Measurements from ENCODE around the gene MCF2L2. TPM values are rescaled to one million over a fixed set of nuclear protein-coding genes. Genes with fewer than 3 reads are reported as not detected.

Gene MCF2L2
- total and polyA plus RNA-seq, 2 experiments from 2014 or later, result 4.4 to 12.9 TPM

DNA sequence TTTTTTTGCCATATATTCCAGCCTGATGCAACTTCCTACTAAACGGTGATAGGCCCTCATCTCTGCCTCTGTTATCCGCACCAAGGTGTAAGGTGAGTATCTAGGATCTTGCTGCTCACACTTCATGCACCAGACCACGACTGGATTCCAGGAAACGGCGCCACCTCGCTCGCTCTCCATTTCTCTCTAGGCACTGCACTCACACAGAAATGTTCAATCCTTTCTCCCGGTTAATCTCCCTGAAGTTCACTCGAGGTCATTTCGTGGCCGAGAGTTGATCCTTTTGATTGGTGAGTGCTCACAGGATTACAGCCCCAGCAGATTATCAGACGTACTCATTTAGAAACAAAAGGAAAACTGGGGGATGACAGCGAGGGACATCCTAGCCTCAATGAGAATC is 28.1 kb downstream of the MCF2L2 start:
- Histone ChIP-seq H3K36me3 (no peaks in the 10 kb centered on the region), H3K9me3 (ENCODE audit: low read depth) (no peaks in the 10 kb centered on the region), H3K27ac (peak overlapping the region; percentile 28), H3K27me3 (no peaks in the 10 kb centered on the region), H3K4me1 (ENCODE audit: low read depth) (no peaks in the 10 kb centered on the region), H3K4me3 (no peak overlapping the region)
- TF ChIP-seq, protein P1, sequence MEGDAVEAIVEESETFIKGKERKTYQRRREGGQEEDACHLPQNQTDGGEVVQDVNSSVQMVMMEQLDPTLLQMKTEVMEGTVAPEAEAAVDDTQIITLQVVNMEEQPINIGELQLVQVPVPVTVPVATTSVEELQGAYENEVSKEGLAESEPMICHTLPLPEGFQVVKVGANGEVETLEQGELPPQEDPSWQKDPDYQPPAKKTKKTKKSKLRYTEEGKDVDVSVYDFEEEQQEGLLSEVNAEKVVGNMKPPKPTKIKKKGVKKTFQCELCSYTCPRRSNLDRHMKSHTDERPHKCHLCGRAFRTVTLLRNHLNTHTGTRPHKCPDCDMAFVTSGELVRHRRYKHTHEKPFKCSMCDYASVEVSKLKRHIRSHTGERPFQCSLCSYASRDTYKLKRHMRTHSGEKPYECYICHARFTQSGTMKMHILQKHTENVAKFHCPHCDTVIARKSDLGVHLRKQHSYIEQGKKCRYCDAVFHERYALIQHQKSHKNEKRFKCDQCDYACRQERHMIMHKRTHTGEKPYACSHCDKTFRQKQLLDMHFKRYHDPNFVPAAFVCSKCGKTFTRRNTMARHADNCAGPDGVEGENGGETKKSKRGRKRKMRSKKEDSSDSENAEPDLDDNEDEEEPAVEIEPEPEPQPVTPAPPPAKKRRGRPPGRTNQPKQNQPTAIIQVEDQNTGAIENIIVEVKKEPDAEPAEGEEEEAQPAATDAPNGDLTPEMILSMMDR (IDR thresholded peaks at IDR 0.05; ENCODE audit: low read depth, low read length), result no peak
- peak in 1 of 2 donors; percentile 26 for DNase-seq (ENCODE audit: low read depth in 1 of 2, low spot score in 1 of 2)

DNA sequence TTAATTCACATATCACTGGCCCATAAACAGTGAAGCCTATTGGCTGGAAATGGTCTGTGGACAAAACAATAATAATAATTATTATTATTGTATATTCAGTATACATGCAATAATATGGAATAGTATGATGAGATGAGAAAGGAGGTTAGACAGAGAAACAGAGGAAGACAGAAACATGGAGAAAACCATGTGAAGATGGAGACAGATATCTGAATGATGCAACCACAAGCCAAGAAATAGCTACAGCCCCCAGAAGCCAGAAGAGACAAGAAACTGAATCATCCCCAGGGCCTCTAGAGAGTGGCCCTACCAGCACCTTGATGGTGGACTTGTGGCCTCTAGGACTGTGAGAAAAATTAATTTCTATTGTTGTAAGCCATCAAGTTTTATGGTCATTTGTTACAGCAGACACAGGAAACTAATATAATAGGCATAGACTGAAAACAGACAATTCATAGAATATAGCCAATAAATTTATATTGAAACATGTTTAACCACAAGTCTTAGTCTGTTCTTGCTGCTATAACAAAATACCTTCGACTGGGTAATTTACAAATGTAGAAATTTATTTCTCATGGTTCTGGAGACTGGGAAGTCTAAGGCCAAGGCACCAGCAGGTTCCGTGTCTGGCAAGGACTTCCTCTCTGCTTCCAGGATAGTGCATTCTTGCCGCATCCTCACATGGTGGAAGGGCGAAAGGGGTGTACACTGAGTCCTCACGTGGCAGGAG is 31.6 kb downstream of the MCF2L2 start:
- no peaks in the 10 kb centered on the region for H3K36me3 ChIP-seq
- H3K9me3 ChIP-seq (ENCODE audit: low read depth), result no peaks in the 10 kb centered on the region
- peaks cover 10% of the 10 kb centered on the region for H3K4me1 ChIP-seq (ENCODE audit: low read depth)
- no peak overlapping the region for H3K4me3 ChIP-seq
- no peak for DNase-seq (ENCODE audit: low read depth in 1 of 2, low spot score in 1 of 2)
- H3K27ac ChIP-seq, result no peak overlapping the region
- H3K27me3 ChIP-seq, result no peaks in the 10 kb centered on the region
- TF ChIP-seq, protein P1 (IDR thresholded peaks at IDR 0.05; ENCODE audit: low read depth, low read length), result no peak

DNA sequence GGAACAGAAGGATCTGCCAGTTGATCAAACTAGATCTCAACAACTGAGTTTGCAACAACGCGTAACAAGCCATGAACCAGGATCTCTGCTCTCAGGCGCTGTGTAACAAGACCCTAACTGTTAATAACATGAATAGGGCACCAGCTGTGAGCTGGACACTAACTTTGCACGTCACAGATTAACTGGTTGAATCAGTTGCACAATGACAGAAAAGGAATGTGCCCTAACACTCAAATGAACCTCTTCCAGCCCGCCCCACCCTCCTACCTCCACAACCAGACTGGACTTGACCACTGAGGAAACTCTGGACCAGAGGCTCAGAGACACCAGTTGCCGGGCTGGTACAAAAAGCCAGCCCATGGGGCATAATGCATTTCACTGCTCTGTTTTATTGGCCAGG is 34.3 kb downstream of the MCF2L2 start:
- H3K4me3 ChIP-seq, result no peak overlapping the region
- no peak overlapping the region for H3K27ac ChIP-seq
- H3K4me1 ChIP-seq (ENCODE audit: low read depth), result peaks cover 10% of the 10 kb centered on the region
- TF ChIP-seq, protein P1 (IDR thresholded peaks at IDR 0.05; ENCODE audit: low read depth, low read length), result no peak
- no peaks in the 10 kb centered on the region for H3K36me3 ChIP-seq
- H3K27me3 ChIP-seq, result no peaks in the 10 kb centered on the region
- H3K9me3 ChIP-seq (ENCODE audit: low read depth), result no peaks in the 10 kb centered on the region
- peak in 1 of 2 donors; percentile 50 for DNase-seq (ENCODE audit: low read depth in 1 of 2, low spot score in 1 of 2)

GRCh38 chr3:183393625-183394024 is 34.8 kb downstream of the MCF2L2 start:
- H3K4me3 ChIP-seq, result no peak overlapping the region
- H3K4me1 ChIP-seq (ENCODE audit: low read depth), result peaks cover 10% of the 10 kb centered on the region
- DNase-seq (ENCODE audit: low read depth in 1 of 2, low spot score in 1 of 2), result peak in 1 of 2 donors; percentile 50
- TF ChIP-seq, protein P1 (IDR thresholded peaks at IDR 0.05; ENCODE audit: low read depth, low read length), result no peak
- H3K9me3 ChIP-seq (ENCODE audit: low read depth), result no peaks in the 10 kb centered on the region
- H3K27ac ChIP-seq, result no peak overlapping the region
- H3K27me3 ChIP-seq, result no peaks in the 10 kb centered on the region
- peaks cover 2% of the 10 kb centered on the region for H3K36me3 ChIP-seq

GRCh38 chr3:183392186-183393034 is 36.0 kb downstream of the MCF2L2 start:
- H3K36me3 ChIP-seq, result peaks cover 2% of the 10 kb centered on the region
- TF ChIP-seq, protein P1 (IDR thresholded peaks at IDR 0.05; ENCODE audit: low read depth, low read length), result no peak

More at GRCh38 chr3:183392186-183393034, 36.0 kb downstream of the MCF2L2 start:
- Histone ChIP-seq H3K27ac (peak overlapping the region; percentile 62), H3K4me1 (ENCODE audit: low read depth) (peaks cover 10% of the 10 kb centered on the region), H3K9me3 (ENCODE audit: low read depth) (no peaks in the 10 kb centered on the region), H3K4me3 (no peak overlapping the region), H3K27me3 (no peaks in the 10 kb centered on the region)
- DNase-seq (ENCODE audit: low read depth in 1 of 2, low spot score in 1 of 2), result peak in 1 of 2 donors; percentile 17
